ENCODE results near the gene R3HDM2. TPM values are rescaled to one million over a fixed set of nuclear protein-coding genes. Genes with fewer than 3 reads are reported as not detected.

Gene R3HDM2
- total and polyA plus RNA-seq, 2 of the 13 experiments (the other 11 are each of a cell fraction or from before 2014, with no cell fraction given): 11.1 to 23.5 TPM

DNA sequence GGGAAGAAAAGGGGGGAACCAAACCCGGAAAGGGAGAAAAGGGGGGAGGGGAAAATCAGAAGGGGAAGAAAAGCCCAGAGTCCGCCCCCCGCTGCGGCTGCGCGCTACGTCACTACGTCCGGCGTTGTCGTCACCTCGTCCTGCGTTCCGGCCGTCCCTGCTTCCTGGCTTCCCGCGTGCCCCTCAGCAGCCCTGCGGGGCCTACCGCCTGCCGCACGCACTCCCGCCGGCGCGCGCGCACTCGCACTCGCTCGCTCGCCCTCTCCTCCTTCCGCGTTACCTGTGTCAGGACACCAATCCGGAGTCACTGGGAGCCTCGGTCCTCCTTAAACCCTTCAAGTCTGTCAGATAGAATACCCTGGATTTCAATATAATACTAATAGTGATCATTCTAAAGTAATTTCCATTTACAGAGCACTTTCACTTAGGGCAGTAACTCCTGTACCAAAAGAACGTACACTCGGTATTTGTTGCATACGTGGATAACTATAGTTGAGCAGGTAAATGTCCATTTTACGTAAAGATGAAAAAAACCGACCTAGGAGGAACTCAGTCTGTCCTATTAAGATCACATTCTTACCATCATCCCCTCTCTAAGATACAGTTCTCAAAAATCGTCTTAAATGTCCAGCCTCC, at the start of gene R3HDM2 (continued):
- TF ChIP-seq, protein P1, sequence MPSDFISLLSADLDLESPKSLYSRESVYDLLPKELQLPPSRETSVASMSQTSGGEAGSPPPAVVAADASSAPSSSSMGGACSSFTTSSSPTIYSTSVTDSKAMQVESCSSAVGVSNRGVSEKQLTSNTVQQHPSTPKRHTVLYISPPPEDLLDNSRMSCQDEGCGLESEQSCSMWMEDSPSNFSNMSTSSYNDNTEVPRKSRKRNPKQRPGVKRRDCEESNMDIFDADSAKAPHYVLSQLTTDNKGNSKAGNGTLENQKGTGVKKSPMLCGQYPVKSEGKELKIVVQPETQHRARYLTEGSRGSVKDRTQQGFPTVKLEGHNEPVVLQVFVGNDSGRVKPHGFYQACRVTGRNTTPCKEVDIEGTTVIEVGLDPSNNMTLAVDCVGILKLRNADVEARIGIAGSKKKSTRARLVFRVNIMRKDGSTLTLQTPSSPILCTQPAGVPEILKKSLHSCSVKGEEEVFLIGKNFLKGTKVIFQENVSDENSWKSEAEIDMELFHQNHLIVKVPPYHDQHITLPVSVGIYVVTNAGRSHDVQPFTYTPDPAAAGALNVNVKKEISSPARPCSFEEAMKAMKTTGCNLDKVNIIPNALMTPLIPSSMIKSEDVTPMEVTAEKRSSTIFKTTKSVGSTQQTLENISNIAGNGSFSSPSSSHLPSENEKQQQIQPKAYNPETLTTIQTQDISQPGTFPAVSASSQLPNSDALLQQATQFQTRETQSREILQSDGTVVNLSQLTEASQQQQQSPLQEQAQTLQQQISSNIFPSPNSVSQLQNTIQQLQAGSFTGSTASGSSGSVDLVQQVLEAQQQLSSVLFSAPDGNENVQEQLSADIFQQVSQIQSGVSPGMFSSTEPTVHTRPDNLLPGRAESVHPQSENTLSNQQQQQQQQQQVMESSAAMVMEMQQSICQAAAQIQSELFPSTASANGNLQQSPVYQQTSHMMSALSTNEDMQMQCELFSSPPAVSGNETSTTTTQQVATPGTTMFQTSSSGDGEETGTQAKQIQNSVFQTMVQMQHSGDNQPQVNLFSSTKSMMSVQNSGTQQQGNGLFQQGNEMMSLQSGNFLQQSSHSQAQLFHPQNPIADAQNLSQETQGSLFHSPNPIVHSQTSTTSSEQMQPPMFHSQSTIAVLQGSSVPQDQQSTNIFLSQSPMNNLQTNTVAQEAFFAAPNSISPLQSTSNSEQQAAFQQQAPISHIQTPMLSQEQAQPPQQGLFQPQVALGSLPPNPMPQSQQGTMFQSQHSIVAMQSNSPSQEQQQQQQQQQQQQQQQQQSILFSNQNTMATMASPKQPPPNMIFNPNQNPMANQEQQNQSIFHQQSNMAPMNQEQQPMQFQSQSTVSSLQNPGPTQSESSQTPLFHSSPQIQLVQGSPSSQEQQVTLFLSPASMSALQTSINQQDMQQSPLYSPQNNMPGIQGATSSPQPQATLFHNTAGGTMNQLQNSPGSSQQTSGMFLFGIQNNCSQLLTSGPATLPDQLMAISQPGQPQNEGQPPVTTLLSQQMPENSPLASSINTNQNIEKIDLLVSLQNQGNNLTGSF (CRISPR knock-in tag; IDR thresholded peaks at IDR 0.05): peak; percentile 74; the same call in 1 of the 2 replicates
- no peak for TF ChIP-seq ZNF777 (CRISPR knock-in tag; IDR thresholded peaks at IDR 0.05)
- TF ChIP-seq SIX4 (CRISPR knock-in tag; IDR thresholded peaks at IDR 0.05): 0 out of 2 replicates have a peak, but pooled peaks have one; percentile 13
- TF ChIP-seq CBFB (CRISPR knock-in tag; IDR thresholded peaks at IDR 0.05): peak; percentile 77
- TF ChIP-seq, protein P2, sequence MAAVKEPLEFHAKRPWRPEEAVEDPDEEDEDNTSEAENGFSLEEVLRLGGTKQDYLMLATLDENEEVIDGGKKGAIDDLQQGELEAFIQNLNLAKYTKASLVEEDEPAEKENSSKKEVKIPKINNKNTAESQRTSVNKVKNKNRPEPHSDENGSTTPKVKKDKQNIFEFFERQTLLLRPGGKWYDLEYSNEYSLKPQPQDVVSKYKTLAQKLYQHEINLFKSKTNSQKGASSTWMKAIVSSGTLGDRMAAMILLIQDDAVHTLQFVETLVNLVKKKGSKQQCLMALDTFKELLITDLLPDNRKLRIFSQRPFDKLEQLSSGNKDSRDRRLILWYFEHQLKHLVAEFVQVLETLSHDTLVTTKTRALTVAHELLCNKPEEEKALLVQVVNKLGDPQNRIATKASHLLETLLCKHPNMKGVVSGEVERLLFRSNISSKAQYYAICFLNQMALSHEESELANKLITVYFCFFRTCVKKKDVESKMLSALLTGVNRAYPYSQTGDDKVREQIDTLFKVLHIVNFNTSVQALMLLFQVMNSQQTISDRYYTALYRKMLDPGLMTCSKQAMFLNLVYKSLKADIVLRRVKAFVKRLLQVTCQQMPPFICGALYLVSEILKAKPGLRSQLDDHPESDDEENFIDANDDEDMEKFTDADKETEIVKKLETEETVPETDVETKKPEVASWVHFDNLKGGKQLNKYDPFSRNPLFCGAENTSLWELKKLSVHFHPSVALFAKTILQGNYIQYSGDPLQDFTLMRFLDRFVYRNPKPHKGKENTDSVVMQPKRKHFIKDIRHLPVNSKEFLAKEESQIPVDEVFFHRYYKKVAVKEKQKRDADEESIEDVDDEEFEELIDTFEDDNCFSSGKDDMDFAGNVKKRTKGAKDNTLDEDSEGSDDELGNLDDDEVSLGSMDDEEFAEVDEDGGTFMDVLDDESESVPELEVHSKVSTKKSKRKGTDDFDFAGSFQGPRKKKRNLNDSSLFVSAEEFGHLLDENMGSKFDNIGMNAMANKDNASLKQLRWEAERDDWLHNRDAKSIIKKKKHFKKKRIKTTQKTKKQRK (IDR thresholded peaks at IDR 0.05; ENCODE audit: low read length): no peak
- TF ChIP-seq PRMT3 (CRISPR knock-in tag; IDR thresholded peaks at IDR 0.05; ENCODE audit: borderline replicate concordance, low read depth): 0 out of 2 replicates have a peak, but pooled peaks have one; percentile 40
- no peak for TF ChIP-seq IKZF1 (IDR thresholded peaks at IDR 0.05)
- peak; percentile 92; the same call in 1 of the 2 replicates for TF ChIP-seq KDM5B (CRISPR knock-in tag; IDR thresholded peaks at IDR 0.05; ENCODE audit: borderline replicate concordance)
- peak; percentile 34; the same call in 1 of the 2 replicates for TF ChIP-seq GFI1 (CRISPR knock-in tag; IDR thresholded peaks at IDR 0.05; ENCODE audit: borderline replicate concordance)
- no peak for TF ChIP-seq SMARCC2 (IDR thresholded peaks at IDR 0.05)
- TF ChIP-seq, protein P3, sequence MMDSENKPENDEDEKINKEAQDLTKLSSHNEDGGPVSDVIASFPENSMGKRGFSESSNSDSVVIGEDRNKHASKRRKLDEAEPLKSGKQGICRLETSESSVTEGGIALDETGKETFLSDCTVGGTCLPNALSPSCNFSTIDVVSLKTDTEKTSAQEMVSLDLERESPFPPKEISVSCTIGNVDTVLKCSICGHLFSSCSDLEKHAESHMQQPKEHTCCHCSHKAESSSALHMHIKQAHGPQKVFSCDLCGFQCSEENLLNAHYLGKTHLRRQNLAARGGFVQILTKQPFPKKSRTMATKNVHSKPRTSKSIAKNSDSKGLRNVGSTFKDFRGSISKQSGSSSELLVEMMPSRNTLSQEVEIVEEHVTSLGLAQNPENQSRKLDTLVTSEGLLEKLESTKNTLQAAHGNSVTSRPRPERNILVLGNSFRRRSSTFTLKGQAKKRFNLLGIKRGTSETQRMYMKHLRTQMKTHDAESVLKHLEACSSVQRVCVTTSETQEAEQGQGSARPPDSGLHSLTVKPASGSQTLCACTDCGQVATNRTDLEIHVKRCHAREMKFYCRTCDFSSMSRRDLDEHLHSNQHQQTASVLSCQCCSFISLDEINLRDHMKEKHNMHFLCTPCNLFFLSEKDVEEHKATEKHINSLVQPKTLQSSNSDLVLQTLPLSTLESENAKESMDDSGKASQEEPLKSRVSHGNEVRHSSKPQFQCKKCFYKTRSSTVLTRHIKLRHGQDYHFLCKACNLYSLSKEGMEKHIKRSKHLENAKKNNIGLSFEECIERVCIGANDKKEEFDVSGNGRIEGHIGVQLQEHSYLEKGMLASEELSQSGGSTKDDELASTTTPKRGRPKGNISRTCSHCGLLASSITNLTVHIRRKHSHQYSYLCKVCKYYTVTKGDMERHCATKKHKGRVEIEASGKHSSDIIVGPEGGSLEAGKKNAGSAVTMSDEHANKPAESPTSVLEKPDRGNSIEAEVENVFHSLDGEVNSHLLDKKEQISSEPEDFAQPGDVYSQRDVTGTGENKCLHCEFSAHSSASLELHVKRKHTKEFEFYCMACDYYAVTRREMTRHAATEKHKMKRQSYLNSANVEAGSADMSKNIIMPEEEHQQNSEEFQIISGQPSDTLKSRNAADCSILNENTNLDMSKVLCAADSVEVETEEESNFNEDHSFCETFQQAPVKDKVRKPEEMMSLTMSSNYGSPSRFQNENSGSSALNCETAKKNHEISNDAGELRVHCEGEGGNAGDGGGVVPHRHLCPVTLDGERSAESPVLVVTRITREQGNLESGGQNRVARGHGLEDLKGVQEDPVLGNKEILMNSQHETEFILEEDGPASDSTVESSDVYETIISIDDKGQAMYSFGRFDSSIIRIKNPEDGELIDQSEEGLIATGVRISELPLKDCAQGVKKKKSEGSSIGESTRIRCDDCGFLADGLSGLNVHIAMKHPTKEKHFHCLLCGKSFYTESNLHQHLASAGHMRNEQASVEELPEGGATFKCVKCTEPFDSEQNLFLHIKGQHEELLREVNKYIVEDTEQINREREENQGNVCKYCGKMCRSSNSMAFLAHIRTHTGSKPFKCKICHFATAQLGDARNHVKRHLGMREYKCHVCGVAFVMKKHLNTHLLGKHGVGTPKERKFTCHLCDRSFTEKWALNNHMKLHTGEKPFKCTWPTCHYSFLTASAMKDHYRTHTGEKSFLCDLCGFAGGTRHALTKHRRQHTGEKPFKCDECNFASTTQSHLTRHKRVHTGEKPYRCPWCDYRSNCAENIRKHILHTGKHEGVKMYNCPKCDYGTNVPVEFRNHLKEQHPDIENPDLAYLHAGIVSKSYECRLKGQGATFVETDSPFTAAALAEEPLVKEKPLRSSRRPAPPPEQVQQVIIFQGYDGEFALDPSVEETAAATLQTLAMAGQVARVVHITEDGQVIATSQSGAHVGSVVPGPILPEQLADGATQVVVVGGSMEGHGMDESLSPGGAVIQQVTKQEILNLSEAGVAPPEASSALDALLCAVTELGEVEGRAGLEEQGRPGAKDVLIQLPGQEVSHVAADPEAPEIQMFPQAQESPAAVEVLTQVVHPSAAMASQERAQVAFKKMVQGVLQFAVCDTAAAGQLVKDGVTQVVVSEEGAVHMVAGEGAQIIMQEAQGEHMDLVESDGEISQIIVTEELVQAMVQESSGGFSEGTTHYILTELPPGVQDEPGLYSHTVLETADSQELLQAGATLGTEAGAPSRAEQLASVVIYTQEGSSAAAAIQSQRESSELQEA (CRISPR knock-in tag; IDR thresholded peaks at IDR 0.05; ENCODE audit: not compliant biosample characterization): no peak
- peak; percentile 72 for TF ChIP-seq KDM3A (CRISPR knock-in tag; IDR thresholded peaks at IDR 0.05; ENCODE audit: low read depth)
